ENCODE results near the gene MAPK12. TPM values are rescaled to one million over a fixed set of nuclear protein-coding genes. Genes with fewer than 3 reads are reported as not detected.

MAPK12 gene
- total and polyA plus RNA-seq, 9 donors, result 0.87 to 35.3 (median 23.3) TPM

GRCh38 chr22:50257451-50258360 lies 3.8 kb downstream of the MAPK12 start:
- no peak for DNase-seq
- Histone ChIP-seq H3K4me3 (no peak overlapping the region), H3K9me3 (no peaks in the 10 kb centered on the region), H3K36me3 (no peaks in the 10 kb centered on the region), H3K4me1 (ENCODE audit: insufficient read depth) (peaks cover 4% of the 10 kb centered on the region), H3K27me3 (no peaks in the 10 kb centered on the region), H3K27ac (no peak overlapping the region)
- WGBS, 3 donors, result 79 to 82% (median 81%) methylated on average over 30 to 31 of the region's 31 CpGs
- TF ChIP-seq EP300 (IDR thresholded peaks at IDR 0.05), result no peak
- no peak for TF ChIP-seq POLR2A (IDR thresholded peaks at IDR 0.05)
- no peak for TF ChIP-seq CTCF (IDR thresholded peaks at IDR 0.05)
- intact Hi-C loops (cut with DNase I), result loop anchor here in 1 of 4 donors (10.0 kb wide), 1 partner anchor 267 kb away; the partner anchor contains the start of gene SCO2

DNA sequence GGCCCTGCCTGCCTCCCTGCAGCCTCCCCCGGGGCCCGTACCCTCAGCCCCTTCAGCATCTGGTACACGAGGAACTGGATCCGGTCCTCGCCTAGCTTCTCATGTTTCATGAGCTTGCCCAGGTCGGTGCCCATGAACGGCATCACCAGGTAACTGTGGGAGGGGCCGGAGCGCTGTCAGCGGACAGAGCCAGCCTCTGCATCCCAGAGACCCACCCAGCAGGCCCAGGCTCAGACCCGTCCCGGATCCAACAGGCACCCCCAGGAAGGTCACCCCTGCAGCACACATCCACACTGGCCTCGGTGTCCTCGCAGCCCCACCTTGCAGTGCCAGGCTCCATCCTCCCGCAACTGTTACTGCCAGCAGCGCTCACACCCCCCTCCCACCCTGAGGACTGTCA lies 4.4 kb downstream of the MAPK12 start:
- intact Hi-C loops (cut with DNase I), result loop anchor here in 1 of 4 donors (10.0 kb wide), 1 partner anchor 268 kb away; the partner anchor contains the start of gene SCO2
- 81 to 87% (median 82%) methylated on average over 16 of the region's 16 CpGs for WGBS, 3 donors
- H3K36me3 ChIP-seq, result no peaks in the 10 kb centered on the region
- TF ChIP-seq CTCF (IDR thresholded peaks at IDR 0.05), result no peak
- no peak for TF ChIP-seq EP300 (IDR thresholded peaks at IDR 0.05)
- no peak for TF ChIP-seq POLR2A (IDR thresholded peaks at IDR 0.05)
- no peak for DNase-seq
- no peak overlapping the region for H3K27ac ChIP-seq
- peaks cover 4% of the 10 kb centered on the region for H3K4me1 ChIP-seq (ENCODE audit: insufficient read depth)
- no peaks in the 10 kb centered on the region for H3K27me3 ChIP-seq
- no peaks in the 10 kb centered on the region for H3K9me3 ChIP-seq
- H3K4me3 ChIP-seq, result no peak overlapping the region

DNA sequence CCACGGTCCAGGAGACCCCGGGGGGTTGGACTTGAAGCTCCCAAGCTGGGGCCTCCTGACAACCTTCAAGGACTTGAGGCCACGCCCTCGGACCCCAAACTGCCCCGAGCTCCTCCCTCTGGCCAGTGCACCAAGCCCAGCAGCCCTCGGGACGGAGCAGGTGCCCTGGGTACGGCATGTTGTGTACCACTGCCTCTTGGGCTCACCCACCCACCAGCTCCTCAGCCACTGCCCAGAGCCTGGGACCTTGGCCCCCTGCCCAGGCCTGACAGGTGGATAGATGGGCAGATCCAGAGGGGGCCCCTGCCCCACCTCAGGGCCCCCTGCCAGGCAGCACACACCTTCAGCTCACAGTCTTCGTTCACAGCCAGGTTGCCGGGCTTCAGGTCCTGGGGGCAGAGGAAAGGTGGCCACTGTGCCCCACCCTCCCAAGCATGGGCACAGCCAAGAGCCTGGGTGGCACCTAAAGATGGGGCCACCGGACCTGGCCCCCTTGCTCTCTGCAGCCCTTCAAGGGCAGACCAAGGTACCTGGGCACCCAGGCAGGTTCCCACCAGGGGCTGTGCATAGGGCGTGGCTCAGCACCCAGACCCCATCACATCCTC lies 5.1 kb downstream of the MAPK12 start:
- H3K4me3 ChIP-seq, result no peak overlapping the region
- no peaks in the 10 kb centered on the region for H3K27me3 ChIP-seq
- no peak for TF ChIP-seq EP300 (IDR thresholded peaks at IDR 0.05)
- no peak for TF ChIP-seq CTCF (IDR thresholded peaks at IDR 0.05)
- no peak for TF ChIP-seq POLR2A (IDR thresholded peaks at IDR 0.05)
- no peak for DNase-seq
- WGBS, 3 donors, result 80 to 87% (median 86%) methylated on average over 10 to 12 of the region's 12 CpGs
- intact Hi-C loops (cut with DNase I), result loop anchor here in 1 of 4 donors (10.0 kb wide), 1 partner anchor 268 kb away; the partner anchor contains the start of gene SCO2
- no peaks in the 10 kb centered on the region for H3K9me3 ChIP-seq
- no peak overlapping the region for H3K27ac ChIP-seq
- H3K4me1 ChIP-seq (ENCODE audit: insufficient read depth), result peaks cover 6% of the 10 kb centered on the region
- H3K36me3 ChIP-seq, result no peaks in the 10 kb centered on the region

- TF ChIP-seq POLR2A (IDR thresholded peaks at IDR 0.05) (no peak), CTCF (IDR thresholded peaks at IDR 0.05) (no peak), EP300 (IDR thresholded peaks at IDR 0.05) (no peak)
- Histone ChIP-seq H3K27me3 (no peaks in the 10 kb centered on the region), H3K36me3 (no peaks in the 10 kb centered on the region), H3K4me3 (no peak overlapping the region), H3K4me1 (ENCODE audit: insufficient read depth) (peaks cover 6% of the 10 kb centered on the region), H3K27ac (no peak overlapping the region), H3K9me3 (no peaks in the 10 kb centered on the region)
- intact Hi-C loops (cut with DNase I), result loop anchor here in 1 of 4 donors (10.0 kb wide), 1 partner anchor 269 kb away; the partner anchor contains the start of gene SCO2
- WGBS, 3 donors, result 83 to 87% (median 85%) methylated on average over 16 to 17 of the region's 17 CpGs
- DNase-seq, result no peak
Measured at GRCh38 chr22:50255607-50256006, 5.9 kb downstream of the MAPK12 start.
